OCI-LY7 (cell line): Measurements from ENCODE around the gene DSN1.
A peak's percentile ranks its signal among the peaks of the same experiment; 100 is the strongest.

Experiments
- EZH2phosphoT487 ChIP-seq: fragments of 200-600 bp; sonication (generic); IDR thresholded peaks from 2 replicates; pipeline ENCODE4 v1.6.1; 2018; ENCODE audit warnings: low read depth, borderline replicate concordance, mild to moderate bottlenecking, mixed run types, antibody characterized with exemption, low read length, moderate library complexity, mixed read lengths
- TF ChIP-seq, protein P1 (sequence below): fragments of 200-600 bp; sonication (generic); conservative IDR thresholded peaks from 2 replicates; pipeline ENCODE4 v1.5.1; 2014; ENCODE audit warnings: mild to moderate bottlenecking, antibody characterized with exemption, low read length, moderate library complexity, mixed read lengths

DNA sequence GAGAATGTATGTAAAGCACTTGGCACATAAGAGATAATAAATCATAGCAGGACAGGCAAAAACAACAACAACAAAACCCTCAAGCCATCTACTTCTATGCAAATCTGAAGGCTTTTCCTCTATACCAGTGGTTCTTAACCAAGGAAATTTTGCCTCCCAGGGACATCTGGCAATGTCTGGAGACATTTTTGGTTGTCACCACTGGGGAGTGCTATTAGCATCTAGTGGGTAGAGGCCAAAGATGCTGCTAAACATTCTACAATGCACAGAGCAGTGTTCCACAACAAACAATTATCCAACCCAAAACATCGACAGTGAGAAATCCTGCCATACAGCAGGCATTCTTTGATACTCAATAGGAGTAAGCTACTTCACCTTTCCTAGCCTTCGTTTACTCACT, 55.9 kb downstream of the DSN1 start:
- TF ChIP-seq, protein P1, sequence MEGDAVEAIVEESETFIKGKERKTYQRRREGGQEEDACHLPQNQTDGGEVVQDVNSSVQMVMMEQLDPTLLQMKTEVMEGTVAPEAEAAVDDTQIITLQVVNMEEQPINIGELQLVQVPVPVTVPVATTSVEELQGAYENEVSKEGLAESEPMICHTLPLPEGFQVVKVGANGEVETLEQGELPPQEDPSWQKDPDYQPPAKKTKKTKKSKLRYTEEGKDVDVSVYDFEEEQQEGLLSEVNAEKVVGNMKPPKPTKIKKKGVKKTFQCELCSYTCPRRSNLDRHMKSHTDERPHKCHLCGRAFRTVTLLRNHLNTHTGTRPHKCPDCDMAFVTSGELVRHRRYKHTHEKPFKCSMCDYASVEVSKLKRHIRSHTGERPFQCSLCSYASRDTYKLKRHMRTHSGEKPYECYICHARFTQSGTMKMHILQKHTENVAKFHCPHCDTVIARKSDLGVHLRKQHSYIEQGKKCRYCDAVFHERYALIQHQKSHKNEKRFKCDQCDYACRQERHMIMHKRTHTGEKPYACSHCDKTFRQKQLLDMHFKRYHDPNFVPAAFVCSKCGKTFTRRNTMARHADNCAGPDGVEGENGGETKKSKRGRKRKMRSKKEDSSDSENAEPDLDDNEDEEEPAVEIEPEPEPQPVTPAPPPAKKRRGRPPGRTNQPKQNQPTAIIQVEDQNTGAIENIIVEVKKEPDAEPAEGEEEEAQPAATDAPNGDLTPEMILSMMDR, result peak; percentile 72
- TF ChIP-seq EZH2phosphoT487, result no peak
